Measurements from ENCODE around the gene LYSMD1. TPM values are rescaled to one million over a fixed set of nuclear protein-coding genes. Genes with fewer than 3 reads are reported as not detected.
"Not testable (repeated sequence)": the region's sequence is repeated elsewhere in the genome, so short reads cannot be mapped to it uniquely, and the experiment has no call there.

LYSMD1 gene
- total RNA-seq, 1 donor from 2014 or later: 10.0 TPM

DNA sequence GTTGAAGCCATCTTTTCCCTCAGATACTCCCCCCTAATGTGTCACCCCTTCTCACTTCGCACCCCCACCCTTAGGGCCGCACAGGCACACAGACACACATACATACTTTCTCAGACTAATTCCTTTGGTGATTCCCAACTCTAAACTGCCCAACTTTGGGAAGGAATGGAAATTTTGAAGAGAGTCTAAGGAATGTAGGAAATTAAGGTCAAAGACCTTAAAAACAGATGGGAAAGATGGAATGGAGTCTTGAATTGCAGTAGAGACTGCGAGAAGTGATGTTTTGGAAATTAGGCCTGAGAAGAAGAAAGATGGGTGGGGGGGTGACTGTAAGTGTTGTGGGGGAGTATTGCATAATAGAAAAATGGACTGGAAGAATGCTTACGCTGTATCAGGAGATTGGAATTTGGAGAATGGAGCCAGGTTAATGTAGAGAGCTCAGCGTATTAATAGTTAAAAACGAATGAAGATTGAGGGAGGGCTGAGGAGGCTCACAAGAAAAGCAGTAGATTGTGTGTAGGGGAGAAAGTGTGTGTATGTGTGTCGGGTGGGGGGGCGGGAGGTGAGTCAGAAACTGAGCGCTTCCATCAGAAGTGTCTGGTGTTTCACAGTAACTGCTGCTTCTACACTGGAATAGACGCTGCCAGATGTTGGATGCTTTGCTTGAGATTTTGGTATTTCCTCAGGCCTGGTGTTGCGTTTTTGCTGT, 34.3 kb upstream of the LYSMD1 start:
- no peaks in the 10 kb centered on the region for H3K27me3 Mint-ChIP-seq (ENCODE audit: low read depth)
- H3K9me3 Mint-ChIP-seq (ENCODE audit: low read depth): no peaks in the 10 kb centered on the region
- DNase-seq (ENCODE audit: low spot score): no peak
- H3K36me3 Mint-ChIP-seq (ENCODE audit: low read depth): peaks cover 9% of the 10 kb centered on the region
- peaks cover 46% of the 10 kb centered on the region for H3K4me1 Mint-ChIP-seq (ENCODE audit: low read depth)
- H3K4me3 Mint-ChIP-seq (ENCODE audit: unreplicated experiment): peak overlapping the region; percentile 91
- TF ChIP-seq CTCF (IDR thresholded peaks at IDR 0.05): no peak
- peak overlapping the region; percentile 99 for H3K27ac Mint-ChIP-seq (ENCODE audit: unreplicated experiment)

GRCh38 chr1:151198254-151199127, 32.8 kb upstream of the LYSMD1 start, which contains the start of gene PIP5K1A:
Gene PIP5K1A, plus strand, starts transcription at chr1:151198552. Its CDS starts 445 bp downstream, at chr1:151198997.
- Mint-ChIP-seq H3K27me3 (ENCODE audit: low read depth) (no peaks in the 10 kb centered on the region), H3K9me3 (ENCODE audit: low read depth) (no peaks in the 10 kb centered on the region), H3K4me3 (ENCODE audit: unreplicated experiment) (peak within 1 kb of the TSS; percentile 91), H3K36me3 (ENCODE audit: low read depth) (peaks cover 6% of the 10 kb centered on the region), H3K27ac (ENCODE audit: unreplicated experiment) (peak within 1 kb of the TSS; percentile 99), H3K4me1 (ENCODE audit: low read depth) (peaks cover 38% of the 10 kb centered on the region)
- DNase-seq (ENCODE audit: low spot score): peak; percentile 98
- no peak for TF ChIP-seq CTCF (IDR thresholded peaks at IDR 0.05)

DNA sequence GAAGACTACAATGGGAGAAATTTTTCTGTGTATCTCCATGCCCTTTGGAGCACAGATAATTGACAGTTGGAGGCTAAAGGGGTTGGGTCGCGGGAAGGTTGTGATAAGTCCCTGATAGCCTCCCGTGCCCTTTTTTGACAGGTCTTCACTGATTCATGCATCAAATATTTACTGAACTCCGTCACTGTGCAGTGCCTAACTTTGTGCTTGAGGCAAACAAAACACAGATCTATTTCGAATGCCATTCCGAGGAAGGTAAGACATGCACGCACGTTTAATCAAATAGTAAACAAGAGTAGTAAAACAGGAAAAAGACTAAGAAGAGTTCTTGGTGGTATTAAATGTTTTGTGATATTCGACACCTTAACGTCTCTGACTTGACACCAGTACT, 32.2 kb upstream of the LYSMD1 start:
- H3K27ac Mint-ChIP-seq (ENCODE audit: unreplicated experiment): peak overlapping the region; percentile 99

DNA sequence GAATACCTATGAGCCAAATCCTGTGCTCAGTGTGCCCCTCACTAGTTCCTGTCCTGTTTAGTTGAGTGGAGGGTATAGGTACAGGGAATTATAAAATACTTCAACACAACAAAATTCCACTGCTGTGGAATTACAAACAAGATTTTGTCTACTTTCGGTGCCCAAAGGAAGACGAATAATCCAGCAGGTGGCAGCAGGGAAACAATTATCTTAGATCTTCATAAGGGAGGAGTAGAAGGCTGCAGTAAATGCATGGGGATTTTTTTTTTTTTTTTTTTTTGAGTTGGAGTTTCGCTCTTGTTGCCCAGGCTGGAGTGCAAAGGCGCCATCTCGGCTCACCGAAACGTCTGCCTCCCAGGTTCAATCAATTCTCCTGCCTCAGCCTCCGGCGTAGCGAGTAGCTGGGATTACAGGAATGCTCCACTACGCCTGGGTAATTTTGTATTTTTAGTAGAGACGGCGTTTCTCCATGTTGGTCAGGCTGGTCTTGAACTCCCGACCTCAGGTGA, 30.6 kb upstream of the LYSMD1 start:
- Mint-ChIP-seq H3K9me3 (ENCODE audit: low read depth) (no peaks in the 10 kb centered on the region), H3K36me3 (ENCODE audit: low read depth) (peaks cover 5% of the 10 kb centered on the region), H3K27ac (ENCODE audit: unreplicated experiment) (peak overlapping the region; percentile 68), H3K27me3 (ENCODE audit: low read depth) (no peaks in the 10 kb centered on the region), H3K4me1 (ENCODE audit: low read depth) (peaks cover 30% of the 10 kb centered on the region), H3K4me3 (ENCODE audit: unreplicated experiment) (peak overlapping the region; percentile 2)
- peak; percentile 26 for DNase-seq (ENCODE audit: low spot score)
- TF ChIP-seq CTCF (IDR thresholded peaks at IDR 0.05): peak; percentile 83

More for the DNA sequence above, 32.2 kb upstream of the LYSMD1 start:
- H3K4me3 Mint-ChIP-seq (ENCODE audit: unreplicated experiment): peak overlapping the region; percentile 91
- no peak for DNase-seq (ENCODE audit: low spot score)
- no peaks in the 10 kb centered on the region for H3K27me3 Mint-ChIP-seq (ENCODE audit: low read depth)
- H3K4me1 Mint-ChIP-seq (ENCODE audit: low read depth): peaks cover 38% of the 10 kb centered on the region
- TF ChIP-seq CTCF (IDR thresholded peaks at IDR 0.05): no peak
- H3K36me3 Mint-ChIP-seq (ENCODE audit: low read depth): peaks cover 6% of the 10 kb centered on the region
- no peaks in the 10 kb centered on the region for H3K9me3 Mint-ChIP-seq (ENCODE audit: low read depth)

DNA sequence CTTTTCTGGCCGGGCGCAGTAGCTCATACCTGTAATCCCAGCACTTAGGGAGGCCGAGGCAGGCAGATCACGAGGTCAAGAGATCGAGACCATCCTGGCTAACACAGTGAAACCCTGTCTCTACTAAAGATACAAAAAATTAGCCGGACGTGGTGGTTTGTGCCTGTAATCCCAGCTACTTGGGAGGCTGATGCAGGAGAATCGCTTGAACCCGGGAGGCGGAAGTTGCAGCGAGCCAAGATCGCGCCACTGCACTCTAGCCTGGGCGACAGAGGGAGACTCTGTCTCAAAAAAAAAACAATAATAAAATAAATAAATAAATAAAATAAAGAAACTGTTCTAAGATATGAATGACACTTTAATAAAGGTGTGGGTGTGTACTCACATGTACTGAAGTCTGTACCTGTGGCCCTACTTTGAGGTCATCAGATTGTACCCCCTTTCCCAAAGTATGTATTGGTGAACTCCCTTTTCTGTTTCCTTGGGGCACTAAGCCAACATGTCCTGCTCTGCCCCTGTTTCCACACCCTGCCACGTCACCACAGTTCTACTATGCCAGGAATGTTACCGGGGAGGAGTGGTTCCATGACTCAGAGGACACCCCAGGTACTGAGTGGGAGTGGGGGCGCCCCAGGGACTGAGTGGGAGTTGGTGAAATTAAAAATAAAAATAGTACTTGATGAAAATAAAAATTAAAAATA, 29.3 kb upstream of the LYSMD1 start:
- not testable (repeated sequence) for H3K9me3 Mint-ChIP-seq (ENCODE audit: low read depth); H3K27me3 Mint-ChIP-seq (ENCODE audit: low read depth); H3K4me3 Mint-ChIP-seq (ENCODE audit: unreplicated experiment); H3K36me3 Mint-ChIP-seq (ENCODE audit: low read depth)
- peak; percentile 27 for DNase-seq (ENCODE audit: low spot score)
- Mint-ChIP-seq H3K4me1 (ENCODE audit: low read depth) (peaks cover 29% of the 10 kb centered on the region), H3K27ac (ENCODE audit: unreplicated experiment) (peak overlapping the region; percentile 73)

Measured in chondrocyte (in vitro differentiated cells).